Measurements from ENCODE around the gene DTNB. TPM values are rescaled to one million over a fixed set of nuclear protein-coding genes. Genes with fewer than 3 reads are reported as not detected.

The DTNB gene
- total and polyA plus RNA-seq, 2 of the 4 experiments (the other 2 are of a cell fraction) = 3.8 to 5.3 TPM

DNA sequence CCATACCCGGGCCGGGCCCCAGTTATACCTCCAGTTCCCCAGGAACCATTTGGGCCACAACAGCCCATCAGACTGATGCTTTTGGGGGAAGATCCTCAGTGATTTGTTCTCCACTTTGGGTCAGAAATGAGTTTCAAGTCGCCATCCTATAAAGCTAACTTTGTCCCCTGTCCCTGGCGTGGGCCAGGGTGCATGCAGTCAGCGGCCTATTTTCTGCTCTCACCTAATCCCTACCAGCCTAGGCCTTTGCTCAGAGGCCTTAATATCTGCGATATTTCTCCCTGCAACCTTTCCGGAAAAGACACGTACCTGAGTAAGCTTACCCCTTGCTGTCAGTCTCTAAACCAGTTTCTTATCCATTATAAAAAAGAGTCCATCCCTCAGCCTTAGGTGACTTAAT is 338.9 kb downstream of the DTNB start:
- intact Hi-C loops (cut with micrococcal nuclease) = no loop called here
- Histone ChIP-seq H3K4me2 (ENCODE audit: low read depth, low read length) (no peak overlapping the region), H2BK20ac (ENCODE audit: low read depth, low read length) (no peak overlapping the region), H3K56ac (ENCODE audit: extremely low read depth, insufficient read depth, low read length) (no peak overlapping the region), H3K4me3 (ENCODE audit: insufficient read depth, low read depth, low read length) (no peak overlapping the region), H3K9me1 (ENCODE audit: insufficient read depth, low read length) (peaks cover 1% of the 10 kb centered on the region; the same call in 1 of the 2 replicates), H3K18ac (ENCODE audit: low read depth, low read length) (no peak overlapping the region), H3K79me1 (ENCODE audit: low read depth in 1 of 2, low read length in 2 of 2) (peaks cover 6 to 64% of the 10 kb centered on the region in 2 experiments), H4K20me1 (ENCODE audit: insufficient read depth, low read length) (peaks cover 76% of the 10 kb centered on the region), H3K27ac (ENCODE audit: insufficient read depth, low read length) (no peak overlapping the region), H4K5ac (ENCODE audit: low read depth, low read length) (no peak overlapping the region), H3K27me3 (ENCODE audit: control insufficient read depth, insufficient read depth, low read length) (no peaks in the 10 kb centered on the region), H3K36me3 (ENCODE audit: control insufficient read depth, insufficient read depth, low read length) (0 out of 2 replicates have a peak, but pooled peaks cover 2% of the 10 kb centered on the region), H2BK15ac (ENCODE audit: low read depth, low read length) (no peak overlapping the region), H4K8ac (ENCODE audit: low read depth in 2 of 2, low read length in 2 of 2) (no peak overlapping the region), H4K91ac (ENCODE audit: insufficient read depth, low read depth, low read length) (no peak overlapping the region), H3K9me3 (ENCODE audit: control insufficient read depth, insufficient read depth, low read length) (no peaks in the 10 kb centered on the region), H2BK120ac (ENCODE audit: low read depth, low read length) (no peak overlapping the region), H3K14ac (replicated peaks; ENCODE audit: low read depth, low read length) (no peak overlapping the region), H3K23ac (ENCODE audit: low read depth, low read length) (no peak overlapping the region), H3K9ac (ENCODE audit: low read depth, low read length) (no peak overlapping the region), H2AFZ (replicated peaks; ENCODE audit: low read length, poor library complexity) (no peak overlapping the region), H2AK5ac (ENCODE audit: low read depth, low read length) (no peak overlapping the region), H3K4ac (ENCODE audit: low read depth, low read length) (no peak overlapping the region), H3K4me1 (ENCODE audit: control insufficient read depth, insufficient read depth, low read length) (peaks cover 2% of the 10 kb centered on the region; the same call in 1 of the 2 replicates), H2BK5ac (ENCODE audit: low read depth, low read length, poor library complexity, severe bottlenecking) (no peak overlapping the region), H2AK9ac (replicated peaks; ENCODE audit: low read depth, low read length, poor library complexity) (no peak overlapping the region)
- in situ Hi-C loops (cut with MboI; ENCODE audit: low sequenced_read_pairs) = no loop called here
- ATAC-seq (ENCODE audit: low read depth) = no peak
- POLR2A ChIA-PET (ENCODE audit: unreplicated experiment) = no interaction called here
- TF ChIP-seq MXI1 (IDR thresholded peaks at IDR 0.05; ENCODE audit: borderline replicate concordance, low read depth, low read length) = no peak
- TF ChIP-seq, protein P1, sequence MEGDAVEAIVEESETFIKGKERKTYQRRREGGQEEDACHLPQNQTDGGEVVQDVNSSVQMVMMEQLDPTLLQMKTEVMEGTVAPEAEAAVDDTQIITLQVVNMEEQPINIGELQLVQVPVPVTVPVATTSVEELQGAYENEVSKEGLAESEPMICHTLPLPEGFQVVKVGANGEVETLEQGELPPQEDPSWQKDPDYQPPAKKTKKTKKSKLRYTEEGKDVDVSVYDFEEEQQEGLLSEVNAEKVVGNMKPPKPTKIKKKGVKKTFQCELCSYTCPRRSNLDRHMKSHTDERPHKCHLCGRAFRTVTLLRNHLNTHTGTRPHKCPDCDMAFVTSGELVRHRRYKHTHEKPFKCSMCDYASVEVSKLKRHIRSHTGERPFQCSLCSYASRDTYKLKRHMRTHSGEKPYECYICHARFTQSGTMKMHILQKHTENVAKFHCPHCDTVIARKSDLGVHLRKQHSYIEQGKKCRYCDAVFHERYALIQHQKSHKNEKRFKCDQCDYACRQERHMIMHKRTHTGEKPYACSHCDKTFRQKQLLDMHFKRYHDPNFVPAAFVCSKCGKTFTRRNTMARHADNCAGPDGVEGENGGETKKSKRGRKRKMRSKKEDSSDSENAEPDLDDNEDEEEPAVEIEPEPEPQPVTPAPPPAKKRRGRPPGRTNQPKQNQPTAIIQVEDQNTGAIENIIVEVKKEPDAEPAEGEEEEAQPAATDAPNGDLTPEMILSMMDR (conservative IDR thresholded peaks at IDR 0.05; ENCODE audit: low read depth, low read length) = no peak
- TF ChIP-seq RAD21 (IDR thresholded peaks at IDR 0.05; ENCODE audit: low read length) = no peak
- TF ChIP-seq BHLHE40 (IDR thresholded peaks at IDR 0.05; ENCODE audit: low read depth, low read length) = no peak
- TF ChIP-seq, protein P2, sequence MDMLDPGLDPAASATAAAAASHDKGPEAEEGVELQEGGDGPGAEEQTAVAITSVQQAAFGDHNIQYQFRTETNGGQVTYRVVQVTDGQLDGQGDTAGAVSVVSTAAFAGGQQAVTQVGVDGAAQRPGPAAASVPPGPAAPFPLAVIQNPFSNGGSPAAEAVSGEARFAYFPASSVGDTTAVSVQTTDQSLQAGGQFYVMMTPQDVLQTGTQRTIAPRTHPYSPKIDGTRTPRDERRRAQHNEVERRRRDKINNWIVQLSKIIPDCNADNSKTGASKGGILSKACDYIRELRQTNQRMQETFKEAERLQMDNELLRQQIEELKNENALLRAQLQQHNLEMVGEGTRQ (IDR thresholded peaks at IDR 0.05; ENCODE audit: low read depth, low read length) = no peak
- no peak for TF ChIP-seq CEBPB (IDR thresholded peaks at IDR 0.05; ENCODE audit: low read depth, low read length)
- no peak for TF ChIP-seq MAFK (IDR thresholded peaks at IDR 0.05; ENCODE audit: low read depth, low read length)
- no peak for TF ChIP-seq NFE2L2 (IDR thresholded peaks at IDR 0.05; ENCODE audit: low read depth, low read length)
- no peak for TF ChIP-seq FOS (IDR thresholded peaks at IDR 0.05; ENCODE audit: low read depth, low read length)
- no peak for TF ChIP-seq SMC3 (IDR thresholded peaks at IDR 0.05; ENCODE audit: low read depth, low read length)
- TF ChIP-seq MAZ (IDR thresholded peaks at IDR 0.05; ENCODE audit: borderline replicate concordance, low read depth, low read length) = no peak
- no peak for TF ChIP-seq RCOR1 (IDR thresholded peaks at IDR 0.05; ENCODE audit: insufficient replicate concordance, low read length)
- no peak for TF ChIP-seq CHD1 (IDR thresholded peaks at IDR 0.05; ENCODE audit: low read depth, low read length)
- dilution Hi-C loops (cut with HindIII; ENCODE audit: low sequenced_read_pairs, unreplicated experiment) = no loop called here
- CTCF ChIA-PET = no interaction called here
- no peak for DNase-seq
- no TSS peak for BruUV-seq (replicated peaks)
- 100% methylated on average over 4 of the region's 8 CpGs; no CpG with 5 or more reads in 1 of the 2 experiments for WGBS, 2 experiments (ENCODE audit: extremely low coverage in 2 of 2, insufficient read length in 1 of 2)
